ENCODE results near the gene ZNF862. TPM values are rescaled to one million over a fixed set of nuclear protein-coding genes. Genes with fewer than 3 reads are reported as not detected.

ZNF862 gene
- total and polyA plus RNA-seq, 10 of the 15 experiments (the other 5 are each of a cell fraction or from before 2014, with no cell fraction given) = 0.49 to 7.7 (median 3.5) TPM

DNA sequence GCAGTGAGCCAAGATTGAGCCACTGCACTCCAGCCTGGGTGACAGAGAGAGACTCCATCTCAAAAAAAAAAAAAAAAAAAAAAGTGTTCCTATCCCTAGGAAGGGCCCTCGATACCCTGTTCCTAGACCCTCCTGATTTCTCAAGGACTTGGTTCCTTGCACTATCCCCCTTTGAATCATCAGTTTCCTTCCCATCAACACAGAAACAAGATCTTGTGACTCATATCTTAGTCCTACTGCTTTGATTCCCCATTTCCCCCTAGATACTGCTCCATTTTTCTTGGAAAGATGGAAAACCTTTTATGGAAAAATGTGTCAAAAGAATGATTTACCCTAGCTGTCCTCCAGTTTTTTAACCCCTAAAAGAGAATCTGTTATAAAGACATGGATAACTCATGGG, 1.7 kb upstream of the ZNF862 start:
- no peak for FAIRE-seq
- BruUV-seq (replicated peaks) = no TSS peak

More for the DNA sequence above, 1.7 kb upstream of the ZNF862 start:
- in situ Hi-C loops (cut with MboI) = no loop called here
- Histone ChIP-seq H3K9ac (ENCODE audit: control insufficient read depth, insufficient read depth, low read length) (no peak overlapping the region), H3K27ac (ENCODE audit: control insufficient read depth, insufficient read depth) (no peak overlapping the region), H4K20me1 (ENCODE audit: control insufficient read depth, insufficient read depth) (no peaks in the 10 kb centered on the region), H3K27me3 (replicated peaks in 1 of 2; ENCODE audit: control insufficient read depth in 2 of 2, insufficient read depth in 2 of 2, low read length in 1 of 2) (peaks cover 0 to 3% of the 10 kb centered on the region in 2 experiments; a peak in 1 of 4 replicates), H3K79me2 (ENCODE audit: control insufficient read depth, insufficient read depth, low read length) (peaks cover 4% of the 10 kb centered on the region), H3K9me3 (replicated peaks; ENCODE audit: control insufficient read depth, insufficient read depth, low read length) (no peaks in the 10 kb centered on the region), H3K4me3 (no peak overlapping the region), H3K4me2 (ENCODE audit: control insufficient read depth, insufficient read depth) (no peak overlapping the region), H3K4me1 (ENCODE audit: control insufficient read depth, insufficient read depth, low read length) (no peaks in the 10 kb centered on the region; the same call in 1 of the 2 replicates), H3K36me3 (ENCODE audit: control insufficient read depth in 2 of 2, insufficient read depth in 2 of 2, low read length in 1 of 2) (no peaks in the 10 kb centered on the region), H2AFZ (ENCODE audit: control insufficient read depth, low read depth, low read length) (no peak overlapping the region)
- CTCF ChIA-PET = no interaction called here
- RAD21 ChIA-PET (ENCODE audit: unreplicated experiment) = no interaction called here
- intact Hi-C loops (cut with micrococcal nuclease; ENCODE audit: unreplicated experiment) = no loop called here
- DNase-seq (ENCODE audit: low read depth, low spot score) (no peak), ATAC-seq (no peak)
- SMC1A ChIA-PET (ENCODE audit: uncharacterized antibody, unreplicated experiment) = no interaction called here
- POLR2A ChIA-PET = no interaction called here
- 0% methylated on average over 1 of the region's 1 CpG for WGBS (ENCODE audit: insufficient coverage, insufficient replicate concordance, low lambda C conversion rate, missing lambda C conversion rate)
- no peak for TF ChIP-seq MXI1 (IDR thresholded peaks at IDR 0.05; ENCODE audit: low read depth, low read length)
- TF ChIP-seq NFYA (IDR thresholded peaks at IDR 0.05; ENCODE audit: borderline replicate concordance, low read depth, low read length) = no peak
- TF ChIP-seq SIX5 (IDR thresholded peaks at IDR 0.05; ENCODE audit: low read depth, low read length, severe bottlenecking) = no peak
- no peak for TF ChIP-seq GABPA (IDR thresholded peaks at IDR 0.05; ENCODE audit: low read depth)
- TF ChIP-seq, protein P1, sequence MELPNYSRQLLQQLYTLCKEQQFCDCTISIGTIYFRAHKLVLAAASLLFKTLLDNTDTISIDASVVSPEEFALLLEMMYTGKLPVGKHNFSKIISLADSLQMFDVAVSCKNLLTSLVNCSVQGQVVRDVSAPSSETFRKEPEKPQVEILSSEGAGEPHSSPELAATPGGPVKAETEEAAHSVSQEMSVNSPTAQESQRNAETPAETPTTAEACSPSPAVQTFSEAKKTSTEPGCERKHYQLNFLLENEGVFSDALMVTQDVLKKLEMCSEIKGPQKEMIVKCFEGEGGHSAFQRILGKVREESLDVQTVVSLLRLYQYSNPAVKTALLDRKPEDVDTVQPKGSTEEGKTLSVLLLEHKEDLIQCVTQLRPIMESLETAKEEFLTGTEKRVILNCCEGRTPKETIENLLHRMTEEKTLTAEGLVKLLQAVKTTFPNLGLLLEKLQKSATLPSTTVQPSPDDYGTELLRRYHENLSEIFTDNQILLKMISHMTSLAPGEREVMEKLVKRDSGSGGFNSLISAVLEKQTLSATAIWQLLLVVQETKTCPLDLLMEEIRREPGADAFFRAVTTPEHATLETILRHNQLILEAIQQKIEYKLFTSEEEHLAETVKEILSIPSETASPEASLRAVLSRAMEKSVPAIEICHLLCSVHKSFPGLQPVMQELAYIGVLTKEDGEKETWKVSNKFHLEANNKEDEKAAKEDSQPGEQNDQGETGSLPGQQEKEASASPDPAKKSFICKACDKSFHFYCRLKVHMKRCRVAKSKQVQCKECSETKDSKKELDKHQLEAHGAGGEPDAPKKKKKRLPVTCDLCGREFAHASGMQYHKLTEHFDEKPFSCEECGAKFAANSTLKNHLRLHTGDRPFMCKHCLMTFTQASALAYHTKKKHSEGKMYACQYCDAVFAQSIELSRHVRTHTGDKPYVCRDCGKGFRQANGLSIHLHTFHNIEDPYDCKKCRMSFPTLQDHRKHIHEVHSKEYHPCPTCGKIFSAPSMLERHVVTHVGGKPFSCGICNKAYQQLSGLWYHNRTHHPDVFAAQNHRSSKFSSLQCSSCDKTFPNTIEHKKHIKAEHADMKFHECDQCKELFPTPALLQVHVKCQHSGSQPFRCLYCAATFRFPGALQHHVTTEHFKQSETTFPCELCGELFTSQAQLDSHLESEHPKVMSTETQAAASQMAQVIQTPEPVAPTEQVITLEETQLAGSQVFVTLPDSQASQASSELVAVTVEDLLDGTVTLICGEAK (IDR thresholded peaks at IDR 0.05; ENCODE audit: borderline replicate concordance) = no peak
- no peak for TF ChIP-seq TCF12 (IDR thresholded peaks at IDR 0.05; ENCODE audit: low read depth, low read length)
- no peak for TF ChIP-seq FOXM1 (IDR thresholded peaks at IDR 0.05; ENCODE audit: low read depth, low read length)
- no peak for TF ChIP-seq SMAD5 (IDR thresholded peaks at IDR 0.05; ENCODE audit: low read depth)
- no peak for TF ChIP-seq ZNF207 (IDR thresholded peaks at IDR 0.05; ENCODE audit: borderline replicate concordance)
- TF ChIP-seq HDAC2 (IDR thresholded peaks at IDR 0.05) = no peak
- no peak for TF ChIP-seq EGR1 (IDR thresholded peaks at IDR 0.05; ENCODE audit: borderline replicate concordance in 1 of 2, low read depth in 2 of 2, low read length in 2 of 2)
- TF ChIP-seq SRF (IDR thresholded peaks at IDR 0.05; ENCODE audit: low read depth in 2 of 2, low read length in 2 of 2) = no peak

Data from GM12878 (cell line).